Liver (tissue), 9 donors: ENCODE measurements around the gene PSPC1. TPM values are rescaled to one million over a fixed set of nuclear protein-coding genes. Genes with fewer than 3 reads are reported as not detected.

Experiments used
- DNase-seq: peaks from one replicate; pipeline ENCODE4 v3.0.0-alpha.2; 2017; ENCODE audit warnings: low spot score
- H3K27ac ChIP-seq, 2 donors: one replicate each; pipeline ENCODE4 v1.7.0; 2013; ENCODE audit warnings: inconsistent platforms in 2 of 2, low read length in 2 of 2, control low read depth in 1 of 2, low read depth in 1 of 2, mild to moderate bottlenecking in 1 of 2
- H3K27me3 ChIP-seq, 4 donors: one replicate each; pipeline versions ENCODE4 v1.6.1 to v1.7.0; 2013; ENCODE audit warnings: low read length in 3 of 4, inconsistent platforms in 1 of 4, mild to moderate bottlenecking in 1 of 4, moderate library complexity in 1 of 4; ENCODE audit not compliant: control insufficient read depth in 4 of 4, insufficient read depth in 4 of 4
- H3K36me3 ChIP-seq, 4 donors: one replicate each; pipeline versions ENCODE4 v1.6.1 to v1.7.0; 2013; ENCODE audit warnings: low read length in 3 of 4, mild to moderate bottlenecking in 3 of 4, low read depth in 1 of 4, moderate library complexity in 1 of 4; ENCODE audit not compliant: control insufficient read depth in 4 of 4, insufficient read depth in 3 of 4
- H3K4me1 ChIP-seq, 4 donors: one replicate each; pipeline versions ENCODE4 v1.6.1 to v1.7.0; 2013; ENCODE audit warnings: low read length in 3 of 4, mild to moderate bottlenecking in 3 of 4, moderate library complexity in 1 of 4; ENCODE audit not compliant: control insufficient read depth in 4 of 4, insufficient read depth in 4 of 4
- H3K4me3 ChIP-seq, 3 donors: one replicate each; pipeline versions ENCODE4 v1.6.1 to v1.7.0; 2013; ENCODE audit warnings: low read length in 3 of 3, control low read depth in 1 of 3, low read depth in 1 of 3, mild to moderate bottlenecking in 1 of 3
- H3K9ac ChIP-seq, 2 donors: one replicate each; pipeline ENCODE4 v1.7.0; 2013; ENCODE audit warnings: low read length in 2 of 2, mild to moderate bottlenecking in 2 of 2, moderate library complexity in 2 of 2, control low read depth in 1 of 2, low read depth in 1 of 2
- H3K9me3 ChIP-seq, 4 donors: one replicate each; pipeline versions ENCODE4 v1.6.1 to v1.7.0; 2013; ENCODE audit warnings: low read length in 3 of 4; ENCODE audit not compliant: control insufficient read depth in 4 of 4
- CTCF ChIP-seq: fragments of 150-350 bp; IDR thresholded peaks from 2 replicates; pipeline ENCODE4 v1.5.1; 2017; ENCODE audit warnings: improper control_type of control experiment, low read depth, low read length; ENCODE audit not compliant: missing input control
- FOXA2 ChIP-seq: IDR thresholded peaks from 2 replicates; pipeline ENCODE4 v1.6.1; 2016; ENCODE audit warnings: antibody characterized with exemption
- HNF4A ChIP-seq, 2 donors: conservative IDR thresholded peaks; 2 replicates each; pipeline ENCODE4 v1.6.1; 2016; ENCODE audit warnings: antibody characterized with exemption in 2 of 2, mild to moderate bottlenecking in 2 of 2
- NR2F2 ChIP-seq: IDR thresholded peaks from 2 replicates; pipeline ENCODE4 v1.6.1; 2016; ENCODE audit warnings: antibody characterized with exemption
- REST ChIP-seq: IDR thresholded peaks from 2 replicates; pipeline ENCODE4 v1.6.1; 2016; ENCODE audit warnings: antibody characterized with exemption, mild to moderate bottlenecking
- SP1 ChIP-seq: IDR thresholded peaks from 2 replicates; pipeline ENCODE4 v1.6.1; 2018; ENCODE audit warnings: antibody characterized with exemption, mild to moderate bottlenecking
- TAF1 ChIP-seq: conservative IDR thresholded peaks from 2 replicates; pipeline ENCODE4 v1.6.1; 2016; ENCODE audit warnings: antibody characterized with exemption, mild to moderate bottlenecking
- YY1 ChIP-seq: IDR thresholded peaks from 2 replicates; pipeline ENCODE4 v1.6.1; 2016; ENCODE audit warnings: antibody characterized with exemption, mild to moderate bottlenecking
- WGBS: extraction: QIAGEN DNeasy Blood & Tissue Kit; methylation state at CpG from one replicate; pipeline ENCODE4 v1.1.7; 2013; 5-methylcytosine and 5-hydroxymethylcytosine counted together
- polyA plus RNA-seq, 2 donors: library from polyadenylated mRNA; stranded (reverse) in 1 of 2; unstranded in 1 of 2; fragments of 200-250 nt in 1 of 2; fragments of >200 nt in 1 of 2; fragmentation: Nextera tagmentation in 1 of 2; extraction: Ambion mirVana in 1 of 2; gene quantifications; one replicate each; pipeline versions ENCODE4 v1.2.1 to v1.2.3, GENCODE V29; 2013 to 2015
- total RNA-seq, 2 donors: library from RNA; depleted of rRNA; stranded (reverse); fragments of >200 nt; gene quantifications; one replicate each; pipeline ENCODE4 v1.2.3, GENCODE V29; 2014
- TF ChIP-seq, protein P1 (sequence below): IDR thresholded peaks from 2 replicates; pipeline ENCODE4 v1.6.1; 2016; ENCODE audit warnings: antibody characterized with exemption
- TF ChIP-seq, protein P2 (sequence below): IDR thresholded peaks from 2 replicates; pipeline ENCODE4 v1.6.1; 2016; ENCODE audit warnings: antibody characterized with exemption
- donor health status: healthy.
- donor health status: healthy.
- donor health status: healthy.
- donor health status: healthy.
- donor health status: healthy.

Gene PSPC1
- total and polyA plus RNA-seq, 4 donors, result 7.8 to 38.2 (median 20.1) TPM

- no peaks in the 10 kb centered on the region for H3K27me3 ChIP-seq
- TF ChIP-seq CTCF (no peak), TAF1 (no peak), HNF4A (conservative IDR thresholded peaks at IDR 0.05) (no peak), REST (no peak), FOXA2 (no peak), NR2F2 (no peak), YY1 (no peak)
- TF ChIP-seq, protein P1, sequence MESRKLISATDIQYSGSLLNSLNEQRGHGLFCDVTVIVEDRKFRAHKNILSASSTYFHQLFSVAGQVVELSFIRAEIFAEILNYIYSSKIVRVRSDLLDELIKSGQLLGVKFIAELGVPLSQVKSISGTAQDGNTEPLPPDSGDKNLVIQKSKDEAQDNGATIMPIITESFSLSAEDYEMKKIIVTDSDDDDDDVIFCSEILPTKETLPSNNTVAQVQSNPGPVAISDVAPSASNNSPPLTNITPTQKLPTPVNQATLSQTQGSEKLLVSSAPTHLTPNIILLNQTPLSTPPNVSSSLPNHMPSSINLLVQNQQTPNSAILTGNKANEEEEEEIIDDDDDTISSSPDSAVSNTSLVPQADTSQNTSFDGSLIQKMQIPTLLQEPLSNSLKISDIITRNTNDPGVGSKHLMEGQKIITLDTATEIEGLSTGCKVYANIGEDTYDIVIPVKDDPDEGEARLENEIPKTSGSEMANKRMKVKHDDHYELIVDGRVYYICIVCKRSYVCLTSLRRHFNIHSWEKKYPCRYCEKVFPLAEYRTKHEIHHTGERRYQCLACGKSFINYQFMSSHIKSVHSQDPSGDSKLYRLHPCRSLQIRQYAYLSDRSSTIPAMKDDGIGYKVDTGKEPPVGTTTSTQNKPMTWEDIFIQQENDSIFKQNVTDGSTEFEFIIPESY, result no peak
- TF ChIP-seq, protein P2, sequence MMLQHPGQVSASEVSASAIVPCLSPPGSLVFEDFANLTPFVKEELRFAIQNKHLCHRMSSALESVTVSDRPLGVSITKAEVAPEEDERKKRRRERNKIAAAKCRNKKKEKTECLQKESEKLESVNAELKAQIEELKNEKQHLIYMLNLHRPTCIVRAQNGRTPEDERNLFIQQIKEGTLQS, result no peak
- DNase-seq, result no peak
- WGBS, result 95% methylated on average over 4 of the region's 4 CpGs
- no peak overlapping the region for H3K4me3 ChIP-seq
- H3K36me3 ChIP-seq, result no peaks in the 10 kb centered on the region
- H3K4me1 ChIP-seq, result no peaks in the 10 kb centered on the region
- H3K9me3 ChIP-seq, result no peaks in the 10 kb centered on the region
- no peak overlapping the region for H3K9ac ChIP-seq
- H3K27ac ChIP-seq, result no peak overlapping the region
Measured at GRCh38 chr13:19810151-19810550, 27.4 kb upstream of the PSPC1 start.

DNA sequence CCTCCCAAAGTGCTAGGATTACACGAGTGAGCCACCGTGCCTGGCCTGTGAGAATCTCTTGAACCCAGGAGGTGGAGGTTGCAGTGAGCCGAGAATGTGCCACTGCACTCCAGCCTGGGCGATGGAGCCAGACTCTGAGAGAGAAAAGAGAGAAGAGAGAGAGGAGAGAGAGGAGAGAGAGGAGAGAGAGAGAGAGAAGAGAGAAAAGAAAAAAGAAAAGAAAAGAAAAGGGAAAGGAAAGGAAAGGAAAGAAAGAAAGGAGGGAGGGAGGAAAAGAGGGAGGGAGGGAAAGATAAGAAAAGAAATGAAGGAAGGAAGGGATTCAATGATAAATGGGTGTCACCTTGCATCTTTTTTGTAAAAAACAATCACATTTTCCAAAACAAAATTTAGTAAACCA is 23.0 kb upstream of the PSPC1 start:
- Histone ChIP-seq H3K27ac (no peak overlapping the region), H3K4me3 (no peak overlapping the region), H3K36me3 (no peaks in the 10 kb centered on the region), H3K9me3 (no peaks in the 10 kb centered on the region), H3K27me3 (no peaks in the 10 kb centered on the region), H3K9ac (no peak overlapping the region), H3K4me1 (no peaks in the 10 kb centered on the region)
- TF ChIP-seq FOXA2 (no peak), TAF1 (no peak), SP1 (no peak), REST (no peak)
- WGBS, result 88% methylated on average over 4 of the region's 4 CpGs
- no peak for DNase-seq
